A549 (cell line): ENCODE data around the gene ARHGAP5. TPM values are rescaled to one million over a fixed set of nuclear protein-coding genes. Genes with fewer than 3 reads are reported as not detected.

Source experiments
- ATAC-seq, 2 experiments: fragments of 200-7000 bp in 1 of 2; fragments of >200 bp in 1 of 2; cut with Nextera tagmentation in 1 of 2; cut with Tn5 transposase in 1 of 2; 3 replicates each; pipeline versions ENCODE4 v1.8.0 to v1.9.1; 2018 to 2020; ENCODE audit warnings: mild to moderate bottlenecking in 1 of 2, moderate library complexity in 1 of 2
- CTCF ChIA-PET: fragments of 300-600 bp; sonication (Branson Sonifier 250); formaldehyde crosslinking; extraction: SDS; loops from one replicate; lab custom pipeline; 2021; ENCODE audit warnings: antibody characterized with exemption, inconsistent platforms; lab: Yijun Ruan, JAX
- POLR2A ChIA-PET: fragments of 350-600 bp; formaldehyde crosslinking; extraction: SDS; loops from one replicate; lab custom pipeline; 2021; ENCODE audit warnings: antibody characterized with exemption, inconsistent platforms; lab: Yijun Ruan, JAX
- DNase-seq, 2 experiments: peaks; one replicate each; pipeline versions ENCODE4 v3.0.0 to v3.0.0-alpha.2; 2011 to 2016; ENCODE audit warnings: low read depth in 1 of 2, low spot score in 1 of 2
- FAIRE-seq: peaks from 2 replicates; lab custom pipeline; 2011; peaks lifted over from hg19 to GRCh38; lab: Jason Lieb, UNC
- H3K27ac ChIP-seq, 2 experiments: fragments of >200 bp; sonication (Bioruptor Twin); formaldehyde crosslinking; 3 replicates each; pipeline ENCODE4 v1.5.1; 2016 to 2017
- H3K4me1 ChIP-seq: fragments of >200 bp; sonication (Bioruptor Twin); formaldehyde crosslinking; 3 replicates; pipeline ENCODE4 v1.6.1; 2016
- H3K4me2 ChIP-seq: fragments of >200 bp; sonication (Bioruptor Twin); formaldehyde crosslinking; 3 replicates; pipeline ENCODE4 v1.6.1; 2016
- H3K4me3 ChIP-seq: fragments of >200 bp; sonication (Bioruptor Twin); formaldehyde crosslinking; 3 replicates; pipeline ENCODE4 v1.5.1; 2016
- H3K9me3 ChIP-seq: fragments of >200 bp; sonication (Bioruptor Twin); formaldehyde crosslinking; 3 replicates; pipeline ENCODE4 v1.6.1; 2016
- BCL3 ChIP-seq: fragments of >200 bp; sonication (Bioruptor Twin); formaldehyde crosslinking; IDR thresholded peaks from 3 replicates; pipeline ENCODE4 v1.6.1; 2016
- CBX2 ChIP-seq: fragments of 200-600 bp; sonication (generic); IDR thresholded peaks from 2 replicates; pipeline ENCODE4 v1.6.1; 2016; ENCODE audit warnings: low read depth, mild to moderate bottlenecking, borderline replicate concordance
- CHD2 ChIP-seq: fragments of 150-350 bp; IDR thresholded peaks from 2 replicates; pipeline ENCODE4 v1.6.1; 2014; ENCODE audit warnings: low read length; ENCODE audit not compliant: partially characterized antibody
- EHF ChIP-seq: fragments of 250-450 bp; sonication (Bioruptor Pico); IDR thresholded peaks from 2 replicates; pipeline ENCODE4 v1.5.0; 2020; ENCODE audit warnings: mild to moderate bottlenecking
- EHMT2 ChIP-seq: fragments of 200-600 bp; sonication (generic); IDR thresholded peaks from 2 replicates; pipeline ENCODE4 v1.6.1; 2016; ENCODE audit warnings: antibody characterized with exemption, low read depth, mild to moderate bottlenecking, moderate library complexity
- ELK1 ChIP-seq: fragments of 150-350 bp; IDR thresholded peaks from 2 replicates; pipeline ENCODE4 v1.6.1; 2014; ENCODE audit warnings: low read depth, mild to moderate bottlenecking, low read length
- FOXS1 ChIP-seq: fragments of 250-450 bp; sonication (Bioruptor Pico); IDR thresholded peaks from 2 replicates; pipeline ENCODE4 v1.5.0; 2020; ENCODE audit warnings: mild to moderate bottlenecking, moderate library complexity
- HOXB5 ChIP-seq: fragments of 250-450 bp; sonication (Bioruptor Pico); IDR thresholded peaks from 2 replicates; pipeline ENCODE4 v1.5.0; 2020; ENCODE audit warnings: mild to moderate bottlenecking, moderate library complexity
- KDM1A ChIP-seq: fragments of 200-600 bp; sonication (generic); IDR thresholded peaks from 2 replicates; pipeline ENCODE4 v1.6.1; 2016; ENCODE audit warnings: low read depth, mild to moderate bottlenecking
- KDM5A ChIP-seq: fragments of 200-600 bp; sonication (generic); IDR thresholded peaks from 2 replicates; pipeline ENCODE4 v1.6.1; 2016; ENCODE audit warnings: antibody characterized with exemption, mild to moderate bottlenecking
- MAZ ChIP-seq: fragments of 150-350 bp; IDR thresholded peaks from 2 replicates; pipeline ENCODE4 v1.6.1; 2014; ENCODE audit warnings: antibody characterized with exemption, low read depth, low read length, borderline replicate concordance
- NPAS2 ChIP-seq: fragments of 250-450 bp; sonication (Bioruptor Pico); IDR thresholded peaks from 2 replicates; pipeline ENCODE4 v1.8.0; 2022; ENCODE audit warnings: mild to moderate bottlenecking, moderate library complexity, borderline replicate concordance
- POLR2AphosphoS2 ChIP-seq: conservative IDR thresholded peaks from 2 replicates; pipeline ENCODE4 v1.6.1; 2012; ENCODE audit warnings: low read length, improper control_type of control experiment, inconsistent platforms
- RARB ChIP-seq: fragments of 250-450 bp; sonication (Bioruptor Pico); IDR thresholded peaks from 2 replicates; pipeline ENCODE4 v1.8.0; 2021; ENCODE audit warnings: mild to moderate bottlenecking, moderate library complexity
- RCOR1 ChIP-seq: fragments of 150-350 bp; IDR thresholded peaks from 2 replicates; pipeline ENCODE4 v1.6.1; 2014; ENCODE audit warnings: antibody characterized with exemption, low read length, low read depth
- RFX5 ChIP-seq: fragments of 450-650 bp; IDR thresholded peaks from 2 replicates; pipeline ENCODE4 v1.7.1; 2014; ENCODE audit warnings: antibody characterized with exemption, mild to moderate bottlenecking, moderate library complexity
- SREBF2 ChIP-seq: fragments of 450-650 bp; IDR thresholded peaks from 2 replicates; pipeline ENCODE4 v1.6.1; 2014; ENCODE audit warnings: mild to moderate bottlenecking, moderate library complexity
- TFCP2L1 ChIP-seq: fragments of 250-450 bp; sonication (Bioruptor Pico); IDR thresholded peaks from 2 replicates; pipeline ENCODE4 v1.5.0; 2021; ENCODE audit warnings: mild to moderate bottlenecking
- ZNF302 ChIP-seq: fragments of 250-450 bp; sonication (Bioruptor Pico); IDR thresholded peaks from 2 replicates; pipeline ENCODE4 v1.9.0; 2021; ENCODE audit warnings: inconsistent platforms, mild to moderate bottlenecking, moderate library complexity
- WGBS: methylation state at CpG from one replicate; pipeline ENCODE4 v1.1.6; 2017; ENCODE audit errors: missing lambda C conversion rate; 5-methylcytosine and 5-hydroxymethylcytosine counted together
- polyA plus RNA-seq, 4 experiments: library from polyadenylated mRNA; depleted of rRNA in 3 of 4; stranded (reverse); fragments of >200 nt; fragmentation: RNase III in 1 of 4; extraction: RNeasy Plus Mini Kit Qiagen cat#74134 plus additional on column Dnase treatment in 1 of 4; gene quantifications; 2 replicates in 3 of 4; 3 replicates in 1 of 4; pipeline ENCODE4 v1.2.3, GENCODE V29; 2011 to 2017

Gene ARHGAP5
- polyA plus RNA-seq, 2 of the 4 experiments (the other 2 are of a cell fraction), result 33.6 to 66.1 TPM

GRCh38 chr14:32104803-32105202 is 27.7 kb downstream of the ARHGAP5 start (continued):
- TF ChIP-seq TFCP2L1 (CRISPR knock-in tag), result no peak
- TF ChIP-seq KDM1A, result no peak
- no peak for TF ChIP-seq RARB (CRISPR knock-in tag)

GRCh38 chr14:32109676-32110547 is 32.8 kb downstream of the ARHGAP5 start:
- ATAC-seq, result no peak
- H3K4me2 ChIP-seq, result no peak overlapping the region
- H3K4me1 ChIP-seq, result peaks cover 26% of the 10 kb centered on the region
- no peak for TF ChIP-seq FOXS1 (CRISPR knock-in tag)
- no peak for TF ChIP-seq POLR2AphosphoS2
- no peak for TF ChIP-seq NPAS2 (CRISPR knock-in tag)
- TF ChIP-seq TFCP2L1 (CRISPR knock-in tag), result no peak
- no peak for TF ChIP-seq CHD2
- no peak for TF ChIP-seq RFX5
- no peak for TF ChIP-seq ELK1
- no peak for TF ChIP-seq HOXB5 (CRISPR knock-in tag)
- TF ChIP-seq SREBF2, result no peak
- no peak for TF ChIP-seq EHMT2
- TF ChIP-seq RCOR1, result no peak
- no peak overlapping the region for H3K4me3 ChIP-seq
- ChIA-PET POLR2A (interaction anchor here (0.7 to 1.0 kb wide), 3 partner anchors 8 to 103 kb away, joined by 3 to 4 read pairs (median 4); partner anchors contain the start of gene ARHGAP5), CTCF (interaction anchor here (1.2 kb wide), 1 partner anchor 36 kb away, joined by 4 read pairs; no protein-coding TSS in a partner anchor)
- WGBS, result 80% methylated on average over 7 of the region's 7 CpGs
- DNase-seq, result no peak
- FAIRE-seq, result no peak
- no peaks in the 10 kb centered on the region for H3K9me3 ChIP-seq
- no peak overlapping the region for H3K27ac ChIP-seq

GRCh38 chr14:32110548-32110896 is 33.4 kb downstream of the ARHGAP5 start:
- FAIRE-seq (no peak), DNase-seq (no peak), ATAC-seq (peak in 1 of 2 experiments; percentile 40; a peak in 2 of 6 replicates)
- 94% methylated on average over 2 of the region's 2 CpGs for WGBS
- H3K4me3 ChIP-seq, result no peak overlapping the region
- ChIA-PET CTCF (interaction anchor here (1.2 kb wide), 1 partner anchor 37 kb away, joined by 4 read pairs; no protein-coding TSS in a partner anchor), POLR2A (interaction anchor here (1.0 kb wide), 1 partner anchor 34 kb away, joined by 3 read pairs; the partner anchor contains the start of gene ARHGAP5)
- H3K4me1 ChIP-seq, result peaks cover 26% of the 10 kb centered on the region
- no peak overlapping the region for H3K27ac ChIP-seq
- no peak overlapping the region for H3K4me2 ChIP-seq
- no peaks in the 10 kb centered on the region for H3K9me3 ChIP-seq
- TF ChIP-seq EHF (CRISPR knock-in tag) (no peak), BCL3 (no peak), SREBF2 (no peak), FOXS1 (CRISPR knock-in tag) (no peak), CBX2 (no peak), KDM5A (no peak), POLR2AphosphoS2 (no peak), ZNF302 (CRISPR knock-in tag) (no peak), MAZ (no peak)
- TF ChIP-seq, all 56 proteins: peak for 0
